Measurements from ENCODE around the gene AGAP1. TPM values are rescaled to one million over a fixed set of nuclear protein-coding genes. Genes with fewer than 3 reads are reported as not detected.

AGAP1 gene
- total and polyA plus RNA-seq, 2 donors (not counting 3 experiments of a cell fraction or from before 2014, with no cell fraction given): 10.2 to 20.9 TPM

GRCh38 chr2:236073246-236073645 lies 579.4 kb downstream of the AGAP1 start:
- dilution Hi-C loops (cut with MboI; ENCODE audit: extremely low pct_ligation_motif_present, low sequenced_read_pairs) (no loop called here), intact Hi-C loops (cut with micrococcal nuclease) (no loop called here)
- TF ChIP-seq POLR2A (IDR thresholded peaks at IDR 0.05; ENCODE audit: low read depth, low read length): no peak
- TF ChIP-seq GATA2 (IDR thresholded peaks at IDR 0.05; ENCODE audit: insufficient read depth, insufficient read length, low read depth, low read length): no peak
- no peak for TF ChIP-seq CTCF (IDR thresholded peaks at IDR 0.05; ENCODE audit: extremely low read depth in 1 of 2, insufficient read depth in 1 of 2, low read depth in 1 of 2, low read length in 2 of 2)
- no peak for TF ChIP-seq MAX (IDR thresholded peaks at IDR 0.05; ENCODE audit: insufficient read depth, insufficient read length)
- no peak for TF ChIP-seq EZH2 (IDR thresholded peaks at IDR 0.05; ENCODE audit: borderline replicate concordance, low read depth, low read length, severe bottlenecking)
- TF ChIP-seq POLR2AphosphoS5 (IDR thresholded peaks at IDR 0.05; ENCODE audit: insufficient read depth, low read depth, low read length): no peak
- no peaks in the 10 kb centered on the region for H3K79me2 ChIP-seq (ENCODE audit: control insufficient read depth, insufficient read depth, low read length)
- H2AFZ ChIP-seq (ENCODE audit: low read depth, low read length): no peak overlapping the region
- no peak for DNase-seq (ENCODE audit: low read depth, low spot score)
- H3K36me3 ChIP-seq (ENCODE audit: control insufficient read depth in 2 of 2, extremely low read depth in 1 of 2, insufficient read depth in 2 of 2, low read length in 2 of 2): no peaks in the 10 kb centered on the region
- no peaks in the 10 kb centered on the region for H3K9me1 ChIP-seq (replicated peaks; ENCODE audit: control insufficient read depth, extremely low read depth, insufficient read depth, low read length)
- H3K27ac ChIP-seq (ENCODE audit: insufficient read depth, low read depth, low read length): no peak overlapping the region
- no peak overlapping the region for H3K9ac ChIP-seq (replicated peaks; ENCODE audit: extremely low read depth, insufficient read depth, low read length)
- no peaks in the 10 kb centered on the region for H3K4me1 ChIP-seq (ENCODE audit: control insufficient read depth, extremely low read depth, insufficient read depth, low read length)
- H3K4me3 ChIP-seq (replicated peaks in 1 of 3; ENCODE audit: insufficient read depth in 1 of 3, low read depth in 1 of 3, low read length in 3 of 3): no peak overlapping the region
- CTCF ChIA-PET: interaction anchor here (0.6 to 1.1 kb wide), 2 partner anchors 19 to 294 kb away, joined by 3 read pairs; no protein-coding TSS in a partner anchor
- BruUV-seq (replicated peaks): no TSS peak
- POLR2A ChIA-PET: no interaction called here
- no peaks in the 10 kb centered on the region for H3K27me3 ChIP-seq (ENCODE audit: control insufficient read depth in 2 of 2, insufficient read depth in 2 of 2, low read length in 2 of 2)
- H4K20me1 ChIP-seq (replicated peaks; ENCODE audit: control insufficient read depth, extremely low read depth, insufficient read depth, low read length): no peaks in the 10 kb centered on the region
- no peaks in the 10 kb centered on the region for H3K9me3 ChIP-seq (replicated peaks; ENCODE audit: control insufficient read depth, insufficient read depth, low read length)
- no peak for FAIRE-seq
- H3K4me2 ChIP-seq (ENCODE audit: insufficient read depth, low read length): no peak overlapping the region

Data from endothelial cell of umbilical vein (primary cell).